A549 treated with CORT108297 at 1 μM for 4 hours (cell line): Measurements from ENCODE around the gene TMPRSS11A. TPM values are rescaled to one million over a fixed set of nuclear protein-coding genes. Genes with fewer than 3 reads are reported as not detected.

Experiments
- total RNA-seq: library from RNA; stranded (reverse); fragments of 200-300 nt; extraction: Qiagen RNA extraction; gene quantifications from 5 replicates; pipeline ENCODE4 v1.2.3, GENCODE V29; 2022

TMPRSS11A gene
- total RNA-seq: not detected in 5 replicates

GRCh38 chr4:67963356-67963755, at the start of gene TMPRSS11A:
TMPRSS11A (minus strand) TSS chr4:67963493; CDS start chr4:67963393, 100 bp downstream.

GRCh38 chr4:67883902-67884301, 79.4 kb downstream of the TMPRSS11A start, which contains the start of gene TMPRSS11D:
TMPRSS11D (minus strand) TSS chr4:67884002; CDS start chr4:67883933, 69 bp downstream.

Other genes with a start within 250 kb of the TMPRSS11A start
- not detected in 5 replicates for gene GNRHR, start 209.1 kb downstream of the TMPRSS11A start, total RNA-seq
- not detected in 5 replicates for gene TMPRSS11D, start 79.5 kb downstream of the TMPRSS11A start, total RNA-seq
- not detected in 5 replicates for gene TMPRSS11F, start 166.4 kb upstream of the TMPRSS11A start, total RNA-seq